ENCODE results near the gene LPAR2. TPM values are rescaled to one million over a fixed set of nuclear protein-coding genes. Genes with fewer than 3 reads are reported as not detected.

Gene LPAR2
- total and polyA plus RNA-seq, 2 of the 13 experiments (the other 11 are each of a cell fraction or from before 2014, with no cell fraction given) = 0.86 to 3.6 TPM

- H2AFZ ChIP-seq (ENCODE audit: low read length) = no peak overlapping the region
- H3K9me3 ChIP-seq (ENCODE audit: low read length) = no peaks in the 10 kb centered on the region
- no peaks in the 10 kb centered on the region for H4K20me1 ChIP-seq (ENCODE audit: insufficient read depth, low read length)
- H3K36me3 ChIP-seq (replicated peaks in 1 of 2; ENCODE audit: control insufficient read depth in 1 of 2, insufficient read depth in 2 of 2, low read length in 2 of 2) = no peaks in the 10 kb centered on the region
- WGBS (ENCODE audit: low lambda C conversion rate) = 96% methylated on average over 51 of the region's 51 CpGs
- no peaks in the 10 kb centered on the region for H3K4me1 ChIP-seq (ENCODE audit: insufficient read depth, low read length)
- no peak for FAIRE-seq
- no peak for DNase-seq (ENCODE audit: low spot score)
- CTCF ChIA-PET (ENCODE audit: low intra/inter-chr PET ratio, low total read pairs) = no interaction called here
- no peak overlapping the region for H3K4me3 ChIP-seq (replicated peaks in 1 of 3; ENCODE audit: insufficient read depth in 1 of 3, low read depth in 2 of 3, low read length in 3 of 3)
- POLR2A ChIA-PET = no interaction called here
- H3K27ac ChIP-seq (ENCODE audit: extremely low read length, insufficient read depth, low read length) = no peak overlapping the region
- H3K4me2 ChIP-seq (ENCODE audit: low read depth, low read length) = no peak overlapping the region
- no peak overlapping the region for H3K9ac ChIP-seq (ENCODE audit: insufficient read depth, low read depth, low read length)
- no peak for ATAC-seq
- in situ Hi-C loops (cut with HindIII; ENCODE audit: extremely low pct_ligation_motif_present, low pct_unique_long_range_greater_than_20kb) = no loop called here
- no peaks in the 10 kb centered on the region for H3K79me2 ChIP-seq (ENCODE audit: insufficient read depth, low read length)
- intact Hi-C loops (cut with micrococcal nuclease; ENCODE audit: unreplicated experiment) = no loop called here
- H3K27me3 ChIP-seq (ENCODE audit: control insufficient read depth in 1 of 2, insufficient read depth in 2 of 2, low read length in 2 of 2) = no peaks in the 10 kb centered on the region
- TF ChIP-seq ZNF382 (CRISPR knock-in tag; IDR thresholded peaks at IDR 0.05; ENCODE audit: borderline replicate concordance) = no peak
- no peak for TF ChIP-seq POGZ (CRISPR knock-in tag; IDR thresholded peaks at IDR 0.05)
- TF ChIP-seq, protein P1, sequence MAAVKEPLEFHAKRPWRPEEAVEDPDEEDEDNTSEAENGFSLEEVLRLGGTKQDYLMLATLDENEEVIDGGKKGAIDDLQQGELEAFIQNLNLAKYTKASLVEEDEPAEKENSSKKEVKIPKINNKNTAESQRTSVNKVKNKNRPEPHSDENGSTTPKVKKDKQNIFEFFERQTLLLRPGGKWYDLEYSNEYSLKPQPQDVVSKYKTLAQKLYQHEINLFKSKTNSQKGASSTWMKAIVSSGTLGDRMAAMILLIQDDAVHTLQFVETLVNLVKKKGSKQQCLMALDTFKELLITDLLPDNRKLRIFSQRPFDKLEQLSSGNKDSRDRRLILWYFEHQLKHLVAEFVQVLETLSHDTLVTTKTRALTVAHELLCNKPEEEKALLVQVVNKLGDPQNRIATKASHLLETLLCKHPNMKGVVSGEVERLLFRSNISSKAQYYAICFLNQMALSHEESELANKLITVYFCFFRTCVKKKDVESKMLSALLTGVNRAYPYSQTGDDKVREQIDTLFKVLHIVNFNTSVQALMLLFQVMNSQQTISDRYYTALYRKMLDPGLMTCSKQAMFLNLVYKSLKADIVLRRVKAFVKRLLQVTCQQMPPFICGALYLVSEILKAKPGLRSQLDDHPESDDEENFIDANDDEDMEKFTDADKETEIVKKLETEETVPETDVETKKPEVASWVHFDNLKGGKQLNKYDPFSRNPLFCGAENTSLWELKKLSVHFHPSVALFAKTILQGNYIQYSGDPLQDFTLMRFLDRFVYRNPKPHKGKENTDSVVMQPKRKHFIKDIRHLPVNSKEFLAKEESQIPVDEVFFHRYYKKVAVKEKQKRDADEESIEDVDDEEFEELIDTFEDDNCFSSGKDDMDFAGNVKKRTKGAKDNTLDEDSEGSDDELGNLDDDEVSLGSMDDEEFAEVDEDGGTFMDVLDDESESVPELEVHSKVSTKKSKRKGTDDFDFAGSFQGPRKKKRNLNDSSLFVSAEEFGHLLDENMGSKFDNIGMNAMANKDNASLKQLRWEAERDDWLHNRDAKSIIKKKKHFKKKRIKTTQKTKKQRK (IDR thresholded peaks at IDR 0.05; ENCODE audit: low read length) = no peak
- no peak for TF ChIP-seq ETS1 (CRISPR knock-in tag; IDR thresholded peaks at IDR 0.05)
- no peak for TF ChIP-seq MED8 (CRISPR knock-in tag; IDR thresholded peaks at IDR 0.05; ENCODE audit: insufficient replicate concordance)
- no peak for TF ChIP-seq HOXA5 (CRISPR knock-in tag; IDR thresholded peaks at IDR 0.05)
- TF ChIP-seq GTF3A (CRISPR knock-in tag; conservative IDR thresholded peaks at IDR 0.05) = no peak
- no peak for TF ChIP-seq KMT2B (CRISPR knock-in tag; IDR thresholded peaks at IDR 0.05)
- no peak for TF ChIP-seq FOXJ3 (CRISPR knock-in tag; IDR thresholded peaks at IDR 0.05; ENCODE audit: borderline replicate concordance)
- BruUV-seq (replicated peaks) = no TSS peak
Observed at GRCh38 chr19:19628501-19629134, 598 bp upstream of the LPAR2 start.

All from HepG2 (cell line).